K562 (cell line): ENCODE results near the gene ADAM23. TPM values are rescaled to one million over a fixed set of nuclear protein-coding genes. Genes with fewer than 3 reads are reported as not detected.

ENCODE experiments used
- ATAC-seq: fragments of 200-7000 bp; cut with Tn5 transposase; 3 replicates; pipeline ENCODE4 v1.9.1; 2020; ENCODE audit warnings: moderate library complexity
- BruUV-seq: library from RNA; stranded (reverse); fragments of 400-500 nt; replicated peaks from 2 replicates; lab custom pipeline; 2021; lab: Mats Ljungman, UMichigan
- CTCF ChIA-PET: fragments of 300-600 bp; formaldehyde crosslinking; extraction: SDS; loops from one replicate; lab custom pipeline; 2021; ENCODE audit warnings: low intra/inter-chr PET ratio; lab: Yijun Ruan, JAX
- POLR2A ChIA-PET: fragments of 300-600, 350-650 bp; sonication (Branson Sonifier 250); formaldehyde crosslinking; extraction: SDS; loops from one replicate; lab custom pipeline; 2021; ENCODE audit warnings: antibody characterized with exemption, inconsistent platforms; lab: Yijun Ruan, JAX
- DNase-seq, 4 experiments: peaks; one replicate each; pipeline versions ENCODE4 v3.0.0 to v3.0.0-alpha.2; 2011 to 2018; ENCODE audit warnings: low spot score in 3 of 4, mixed read lengths in 3 of 4; ENCODE audit errors: extremely low read depth in 1 of 4
- FAIRE-seq: peaks from 2 replicates; lab custom pipeline; 2011; peaks lifted over from hg19 to GRCh38; lab: Jason Lieb, UNC
- H2AFZ ChIP-seq: 2 replicates; pipeline ENCODE4 v1.6.0; 2011; ENCODE audit warnings: low read depth, low read length, control low read depth, inconsistent platforms
- H3K27ac ChIP-seq: fragments of 200-600 bp; 3 replicates; pipeline ENCODE4 v1.8.0; 2011; ENCODE audit warnings: low read depth, mild to moderate bottlenecking, control low read depth, inconsistent platforms, low read length, moderate library complexity, mixed read lengths; ENCODE audit errors: extremely low read depth
- H3K27me3 ChIP-seq, 2 experiments: fragments of 300-600 bp in 1 of 2; 2 replicates in 1 of 2; 3 replicates in 1 of 2; pipeline versions ENCODE4 v1.6.0 to v1.8.0; 2011; ENCODE audit warnings: inconsistent platforms in 2 of 2, low read length in 2 of 2, mild to moderate bottlenecking in 1 of 2, mixed read lengths in 1 of 2, moderate library complexity in 1 of 2; ENCODE audit not compliant: control insufficient read depth in 2 of 2, insufficient read depth in 2 of 2
- H3K36me3 ChIP-seq: fragments of 300-600 bp; 3 replicates; pipeline ENCODE4 v1.8.0; 2011; ENCODE audit warnings: mild to moderate bottlenecking, low read length, inconsistent platforms; ENCODE audit not compliant: control insufficient read depth, insufficient read depth
- H3K4me1 ChIP-seq, 2 experiments: fragments of 200-600 bp in 1 of 2; replicated peaks in 1 of 2; 2 replicates in 1 of 2; 3 replicates in 1 of 2; pipeline versions ENCODE4 v1.5.1 to v1.8.0; 2011; ENCODE audit warnings: inconsistent platforms in 2 of 2, low read length in 2 of 2, mild to moderate bottlenecking in 1 of 2, mixed read lengths in 1 of 2, moderate library complexity in 1 of 2; ENCODE audit not compliant: control insufficient read depth in 2 of 2, insufficient read depth in 2 of 2
- H3K4me2 ChIP-seq: 2 replicates; pipeline ENCODE4 v1.6.1; 2011; ENCODE audit warnings: low read length, control low read depth, inconsistent platforms, mixed read lengths; ENCODE audit not compliant: insufficient read depth
- H3K4me3 ChIP-seq: fragments of 200-600 bp; sonication (generic), shearing (Covaris generic); 2 replicates; pipeline ENCODE4 v1.5.1; 2016; ENCODE audit warnings: control low read depth, inconsistent platforms
- H3K79me2 ChIP-seq: fragments of 200-600 bp; 3 replicates; pipeline ENCODE4 v1.8.0; 2011; ENCODE audit warnings: low read length, inconsistent platforms; ENCODE audit not compliant: control insufficient read depth, insufficient read depth
- H3K9ac ChIP-seq, 2 experiments: 2 replicates each; pipeline versions ENCODE4 v1.6.0 to v1.6.1; 2011; ENCODE audit warnings: low read depth in 2 of 2, low read length in 2 of 2, control low read depth in 1 of 2, inconsistent platforms in 1 of 2, mild to moderate bottlenecking in 1 of 2, mixed read lengths in 1 of 2; ENCODE audit not compliant: insufficient read depth in 1 of 2
- H3K9me1 ChIP-seq: one replicate; pipeline ENCODE4 v1.6.0; 2011; ENCODE audit warnings: inconsistent platforms, mild to moderate bottlenecking, low read length, moderate library complexity; ENCODE audit not compliant: control insufficient read depth, insufficient read depth
- H3K9me3 ChIP-seq: replicated peaks from 2 replicates; pipeline ENCODE4 v1.5.1; 2011; ENCODE audit warnings: low read depth, low read length, inconsistent platforms; ENCODE audit not compliant: control insufficient read depth, insufficient read depth
- H4K20me1 ChIP-seq: replicated peaks from 2 replicates; pipeline ENCODE4 v1.6.1; 2011; ENCODE audit warnings: low read length, inconsistent platforms, mixed read lengths; ENCODE audit not compliant: control insufficient read depth, insufficient read depth
- BMI1 ChIP-seq: fragments of 150-350 bp; IDR thresholded peaks from 2 replicates; pipeline ENCODE4 v1.6.1; 2014; ENCODE audit warnings: low read length
- CBX1 ChIP-seq: sonication (generic); IDR thresholded peaks from 2 replicates; pipeline ENCODE4 v1.6.1; 2016; ENCODE audit warnings: antibody characterized with exemption, low read depth, mild to moderate bottlenecking
- GABPA ChIP-seq: fragments of 200-800 bp; sonication (Bioruptor generic); conservative IDR thresholded peaks from 2 replicates; pipeline ENCODE4 v1.6.1; 2016; ENCODE audit warnings: low read depth, missing genetic modification characterization, missing compliant biosample characterization
- HDAC3 ChIP-seq: fragments of 450-650 bp; IDR thresholded peaks from 2 replicates; pipeline ENCODE4 v1.6.1; 2018; ENCODE audit warnings: borderline replicate concordance, mild to moderate bottlenecking, moderate library complexity; ENCODE audit not compliant: partially characterized antibody
- NELFE ChIP-seq: IDR thresholded peaks from 2 replicates; pipeline ENCODE4 v1.6.1; 2011; ENCODE audit warnings: mild to moderate bottlenecking; ENCODE audit not compliant: insufficient read depth, insufficient read length
- NR4A1 ChIP-seq, 2 experiments: fragments of 250-450 bp in 1 of 2; fragments of 450-650 bp in 1 of 2; sonication (Bioruptor Pico) in 1 of 2; IDR thresholded peaks; 2 replicates each; pipeline versions ENCODE4 v1.4.0 to v1.6.1; 2016 to 2020; ENCODE audit warnings: mild to moderate bottlenecking in 2 of 2, missing compliant biosample characterization in 1 of 2, missing genetic modification characterization in 1 of 2, moderate library complexity in 1 of 2
- TBP ChIP-seq: optimal IDR thresholded peaks from 2 replicates; pipeline ENCODE3; 2011; ENCODE audit warnings: low read depth, low read length, improper control_type of control experiment
- ZNF12 ChIP-seq: sonication (generic); formaldehyde crosslinking; IDR thresholded peaks from 2 replicates; pipeline ENCODE4 v1.4.0; 2020; ENCODE audit warnings: mild to moderate bottlenecking, missing genetic modification reagents
- ZNF124 ChIP-seq: sonication (generic); formaldehyde crosslinking; IDR thresholded peaks from 2 replicates; pipeline ENCODE4 v1.8.1; 2022; ENCODE audit warnings: missing genetic modification reagents
- ZZZ3 ChIP-seq: fragments of 450-650 bp; IDR thresholded peaks from 2 replicates; pipeline ENCODE4 v1.6.1; 2016; ENCODE audit warnings: antibody characterized with exemption, mild to moderate bottlenecking, moderate library complexity
- WGBS: fragments of 100-300 bp; shearing (Covaris generic); methylation state at CpG from one replicate; pipeline ENCODE4 v1.1.6; 2016; ENCODE audit warnings: low coverage, mixed read lengths; ENCODE audit not compliant: insufficient coverage; ENCODE audit errors: missing lambda C conversion rate; 5-methylcytosine and 5-hydroxymethylcytosine counted together
- in situ Hi-C: fragments of 300-500 bp; cut with MboI; formaldehyde crosslinking; loops from 4 replicates; pipeline ENCODE4 v1.15.0; 2018; ENCODE audit warnings: inconsistent platforms, mixed read lengths
- intact Hi-C: fragments of 100-400 bp; cut with micrococcal nuclease; formaldehyde crosslinking; loops from 2 replicates; pipeline ENCODE4 v1.14.2; 2022
- polyA plus RNA-seq, 8 experiments: library from polyadenylated mRNA; depleted of rRNA in 4 of 8; stranded (reverse) in 5 of 8; unstranded in 3 of 8; fragments of >200 nt; fragmentation: Nextera tagmentation in 2 of 8; fragmentation: Illumina TruSeq in 1 of 8; extraction: Ambion mirVana in 2 of 8; extraction: Trizol in 1 of 8; gene quantifications; 2 replicates each; pipeline versions ENCODE4 v1.2.1 to v1.2.3, GENCODE V29; 2011 to 2014; ENCODE audit warnings: inconsistent platforms in 1 of 8, missing spikeins in 1 of 8
- total RNA-seq, 7 experiments: library from RNA; depleted of rRNA in 6 of 7; stranded (reverse); fragments of >200 nt in 6 of 7; fragmentation: Illumina TruSeq in 2 of 7; extraction: Trizol in 2 of 7; gene quantifications; 2 replicates each; pipeline versions ENCODE4 v1.2.1 to v1.2.3, GENCODE V29; 2011 to 2021; ENCODE audit warnings: low replicate concordance in 1 of 7

The ADAM23 gene
- total and polyA plus RNA-seq, 9 of the 15 experiments (the other 6 are each of a cell fraction or from before 2014, with no cell fraction given): 0.02 TPM; not detected in 8

- Histone ChIP-seq H2AFZ (no peak overlapping the region), H3K9me3 (no peaks in the 10 kb centered on the region), H3K27me3 (no peaks in the 10 kb centered on the region; a peak in 1 of 5 replicates), H3K4me3 (no peak overlapping the region), H3K79me2 (no peaks in the 10 kb centered on the region), H3K27ac (no peak overlapping the region), H3K36me3 (no peaks in the 10 kb centered on the region), H3K4me1 (no peaks in the 10 kb centered on the region), H3K4me2 (no peak overlapping the region), H4K20me1 (no peaks in the 10 kb centered on the region), H3K9me1 (no peaks in the 10 kb centered on the region), H3K9ac (no peak overlapping the region)
- ATAC-seq (no peak), DNase-seq (no peak), FAIRE-seq (no peak)
- ChIA-PET POLR2A (no interaction called here), CTCF (no interaction called here)
- 0% methylated on average over 1 of the region's 1 CpG for WGBS
- no peak for TF ChIP-seq GABPA (tag)
- TF ChIP-seq NR4A1 (CRISPR knock-in tag; IDR thresholded peaks at IDR 0.05): no peak
- TF ChIP-seq NR4A1 (tag; IDR thresholded peaks at IDR 0.05): no peak
- no peak for TF ChIP-seq ZNF124
- no peak for TF ChIP-seq ZNF12
- TF ChIP-seq BMI1: no peak
- TF ChIP-seq TBP: no peak
- TF ChIP-seq CBX1: no peak
- TF ChIP-seq NELFE: no peak
- no peak for TF ChIP-seq ZZZ3
- no peak for TF ChIP-seq HDAC3
- intact Hi-C loops: no loop called here
- no TSS peak for BruUV-seq
- in situ Hi-C loops: no loop called here
Measured at GRCh38 chr2:206657087-206657486, 213.8 kb downstream of the ADAM23 start.
